ENCODE measurements around the gene PRPF40A.

GRCh38 chr2:152693033-152693432, 24.2 kb downstream of the PRPF40A start:
- no peak for TF ChIP-seq POLR2A (IDR thresholded peaks at IDR 0.05; ENCODE audit: low read depth, low read length)
- TF ChIP-seq POLR2AphosphoS5 (IDR thresholded peaks at IDR 0.05; ENCODE audit: low read depth, low read length) = no peak

Data from GM12892 (cell line).